Measurements from ENCODE around the gene BRF1.

Gene BRF1

DNA sequence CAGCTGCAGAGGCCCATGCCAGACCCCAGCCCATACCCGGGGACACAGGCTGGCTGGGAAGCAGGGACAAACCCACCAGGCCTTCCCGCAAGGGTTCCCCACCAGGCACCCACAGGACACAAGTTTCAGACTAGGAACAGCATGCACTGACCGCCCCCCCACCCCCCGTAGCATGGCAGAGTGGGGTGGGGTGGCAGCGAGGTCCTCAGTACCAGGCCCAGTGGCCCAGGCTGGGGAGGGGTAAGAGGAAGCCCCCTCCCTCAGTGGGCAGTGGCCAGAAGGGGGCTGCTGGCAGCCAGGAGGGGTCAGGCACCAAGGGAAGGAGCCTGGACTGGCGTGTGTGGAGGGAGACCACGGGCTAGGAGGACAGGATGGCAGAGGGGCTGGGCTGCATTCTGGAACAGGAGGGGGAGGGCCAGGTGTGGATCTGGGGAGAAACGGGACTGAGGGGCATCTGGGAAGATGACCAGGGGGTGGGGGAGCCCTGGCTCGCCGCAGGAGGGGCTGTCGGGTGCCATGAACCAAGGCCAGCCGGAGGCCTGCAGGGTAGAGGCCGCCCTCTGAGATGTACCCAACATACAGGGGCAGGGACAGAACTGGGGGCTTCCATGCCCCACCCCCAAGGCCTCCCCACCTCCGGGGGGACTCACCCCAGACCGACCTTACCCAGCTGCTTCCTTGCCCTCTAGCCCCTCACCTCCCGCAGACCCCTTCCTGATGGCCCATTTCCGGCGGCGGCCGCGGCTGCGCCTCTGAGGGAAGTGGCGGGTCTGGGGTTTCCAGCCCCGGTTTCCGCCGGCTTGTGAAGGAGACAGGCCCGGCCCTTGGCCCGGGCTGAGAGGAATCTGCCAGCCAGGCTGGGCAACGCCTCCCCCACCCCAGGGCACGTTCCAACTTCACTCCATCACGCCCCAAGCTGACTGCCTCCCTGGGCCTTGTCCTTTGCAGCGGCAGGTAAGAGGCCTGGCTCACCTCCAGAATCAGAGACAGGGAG is 126.6 kb downstream of the BRF1 start:
- no peak for DNase-seq (ENCODE audit: low read depth, low spot score)

GRCh38 chr14:105173145-105173544 is 127.7 kb downstream of the BRF1 start:
- DNase-seq (ENCODE audit: low read depth, low spot score), result no peak

DNA sequence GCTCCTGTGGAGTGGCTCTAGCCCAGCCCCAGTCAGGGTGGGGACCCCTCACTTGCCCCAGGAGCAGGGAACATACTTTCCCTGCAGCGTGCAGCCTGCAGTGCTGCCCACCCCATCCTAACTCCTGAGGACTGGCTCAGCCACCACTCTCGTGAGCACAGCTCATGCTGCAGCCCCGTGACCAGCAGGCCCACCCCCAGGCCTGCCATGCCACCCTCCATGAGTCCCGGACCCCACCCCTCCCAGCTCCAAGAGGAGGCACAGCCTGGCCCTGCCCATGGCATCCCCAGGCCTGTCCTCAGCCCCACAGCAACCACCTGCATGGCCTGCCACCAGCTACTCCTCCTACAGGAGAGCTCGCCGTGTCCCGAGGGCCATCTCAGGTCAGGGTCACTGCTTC is 128.3 kb downstream of the BRF1 start:
- no peak for DNase-seq (ENCODE audit: low read depth, low spot score)

DNA sequence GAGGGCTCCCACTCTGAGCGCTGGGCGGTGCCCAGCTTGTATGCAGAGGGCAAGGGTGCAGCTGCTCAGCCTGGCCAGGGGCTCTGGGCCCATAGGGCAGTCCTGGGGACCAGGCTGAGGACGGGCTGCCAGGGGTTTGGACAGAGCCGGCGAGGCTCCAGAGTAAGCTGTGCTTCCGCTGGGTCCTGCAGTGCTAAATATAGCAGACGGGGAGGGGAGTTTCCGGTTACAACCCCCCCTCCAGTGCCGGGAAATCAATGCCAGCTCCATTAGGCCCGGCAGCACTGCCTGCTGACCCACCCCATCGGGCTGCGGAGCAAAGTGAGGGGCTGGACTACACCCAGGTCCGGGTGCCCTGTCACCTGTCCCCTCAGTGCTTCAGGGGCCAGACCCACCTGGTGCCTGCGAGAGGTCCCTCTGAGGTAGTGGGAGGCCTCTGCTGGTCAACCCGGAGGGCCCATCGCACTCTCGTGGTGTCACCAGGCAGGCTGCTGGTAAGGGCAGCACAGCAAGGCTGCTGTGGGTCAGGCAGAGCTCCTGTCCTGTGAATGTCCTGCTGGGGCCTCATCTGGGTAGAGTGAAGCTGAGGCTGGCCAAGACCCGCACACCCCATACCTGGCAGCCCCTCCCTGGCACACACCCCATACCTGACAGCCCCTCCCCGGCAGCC is 129.7 kb downstream of the BRF1 start:
- no peak for DNase-seq (ENCODE audit: low read depth, low spot score)

- DNase-seq (ENCODE audit: low read depth, low spot score), result no peak
These were observed 130.8 kb downstream of the BRF1 start for GRCh38 chr14:105169776-105170655.

DNA sequence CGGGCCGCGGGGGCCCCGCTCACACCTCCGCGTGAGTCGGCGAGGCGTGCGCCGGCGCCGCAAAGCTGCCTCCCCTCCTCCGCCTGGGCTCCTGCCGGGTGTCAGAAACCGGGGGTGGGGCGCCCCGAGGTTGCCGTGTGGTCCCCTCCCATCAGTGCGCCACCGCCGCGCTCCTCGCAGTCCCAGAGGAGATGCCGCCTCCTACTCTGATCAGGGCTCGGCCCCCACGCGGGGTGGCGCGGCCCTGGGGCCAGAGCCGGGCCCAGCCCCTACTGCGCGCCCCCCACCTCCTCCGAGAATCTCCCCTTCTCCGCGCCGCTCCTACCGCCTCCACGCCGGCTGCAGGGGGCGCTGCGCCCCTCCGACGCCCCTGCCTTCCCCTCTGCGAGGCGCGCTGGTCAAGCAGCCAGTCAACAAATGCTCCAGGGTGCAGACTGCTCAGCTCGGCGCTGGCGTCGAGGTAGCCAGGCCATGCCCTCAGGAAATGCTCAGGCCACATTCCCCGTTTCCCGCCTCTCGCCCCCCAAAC is 131.8 kb downstream of the BRF1 start:
- DNase-seq (ENCODE audit: low read depth, low spot score), result peak; percentile 63

DNA sequence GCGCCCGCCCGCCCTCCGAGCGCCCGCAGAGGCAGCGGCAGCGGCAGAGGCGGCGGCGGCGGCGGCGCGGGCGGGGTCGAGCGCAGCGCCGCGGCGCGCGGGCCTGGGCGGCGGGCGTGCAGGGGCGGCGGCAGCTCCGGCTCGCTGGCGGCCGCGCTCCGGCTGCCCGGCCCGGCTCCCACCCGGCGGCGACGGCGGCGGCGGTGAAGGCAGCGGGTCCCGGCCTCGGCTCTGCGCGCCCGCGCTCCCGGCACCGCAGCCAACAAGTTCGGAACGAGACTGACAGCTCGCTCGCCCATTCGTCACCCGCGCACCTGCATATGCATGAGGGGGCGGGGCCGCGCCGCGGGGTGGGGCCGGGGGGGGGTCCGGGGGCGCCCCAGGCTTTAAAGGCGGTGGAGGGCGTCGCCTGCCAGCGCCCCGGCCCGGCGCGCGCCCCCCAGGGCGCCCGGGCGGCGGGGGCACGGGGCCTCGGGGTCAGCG is 132.3 kb downstream of the BRF1 start, which contains the start of gene JAG2:
Gene JAG2 (minus strand): TSS at position 281 of the 483 bp plus-strand sequence. CDS start 356 bp downstream, outside the sequence.
- DNase-seq (ENCODE audit: low read depth, low spot score), result no peak

- DNase-seq (ENCODE audit: low read depth, low spot score), result no peak
These were observed 132.7 kb downstream of the BRF1 start for GRCh38 chr14:105168093-105168420.

- DNase-seq (ENCODE audit: low read depth, low spot score), result no peak
These were observed 133.3 kb downstream of the BRF1 start for GRCh38 chr14:105167303-105168092.

DNA sequence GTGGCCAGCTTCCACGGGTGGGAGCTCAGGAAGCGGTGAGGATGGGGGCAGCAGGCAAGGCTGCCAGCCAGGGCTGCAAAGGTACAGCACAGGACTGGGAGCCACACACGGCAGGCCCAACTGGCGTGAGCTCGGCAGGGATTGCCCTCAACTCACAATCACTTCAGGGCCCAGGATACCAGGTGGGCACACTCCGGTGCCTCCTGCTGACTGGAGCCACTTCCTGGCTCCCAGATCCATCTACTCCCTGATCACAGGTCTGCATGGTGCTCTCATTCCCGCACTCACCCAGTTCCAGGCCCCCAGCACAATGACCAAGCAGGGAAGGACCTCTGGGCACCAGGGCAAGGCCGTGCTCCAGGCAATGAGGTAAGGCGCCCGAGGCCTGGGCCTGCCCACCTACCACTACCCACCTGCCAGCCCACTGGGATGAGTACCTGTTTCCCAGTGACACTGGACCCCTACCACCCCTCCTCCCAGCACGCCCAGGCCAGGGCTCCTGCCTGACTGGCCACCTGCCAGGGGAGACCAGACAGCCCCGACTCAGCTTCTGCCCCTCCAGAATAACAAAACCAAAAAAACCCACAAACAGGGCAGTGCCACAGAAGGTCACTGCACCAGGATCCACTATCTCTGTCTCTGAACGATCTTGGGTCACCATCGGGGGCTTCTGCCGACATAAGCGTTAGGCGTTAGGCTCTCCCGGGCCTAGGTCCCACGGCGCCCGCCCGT is 134.1 kb downstream of the BRF1 start:
- DNase-seq (ENCODE audit: low read depth, low spot score), result no peak

- DNase-seq (ENCODE audit: low read depth, low spot score), result no peak
These were observed 134.9 kb downstream of the BRF1 start for GRCh38 chr14:105165761-105166485.

- no peak for DNase-seq (ENCODE audit: low read depth, low spot score)
These were observed 135.6 kb downstream of the BRF1 start for GRCh38 chr14:105165134-105165704.

DNA sequence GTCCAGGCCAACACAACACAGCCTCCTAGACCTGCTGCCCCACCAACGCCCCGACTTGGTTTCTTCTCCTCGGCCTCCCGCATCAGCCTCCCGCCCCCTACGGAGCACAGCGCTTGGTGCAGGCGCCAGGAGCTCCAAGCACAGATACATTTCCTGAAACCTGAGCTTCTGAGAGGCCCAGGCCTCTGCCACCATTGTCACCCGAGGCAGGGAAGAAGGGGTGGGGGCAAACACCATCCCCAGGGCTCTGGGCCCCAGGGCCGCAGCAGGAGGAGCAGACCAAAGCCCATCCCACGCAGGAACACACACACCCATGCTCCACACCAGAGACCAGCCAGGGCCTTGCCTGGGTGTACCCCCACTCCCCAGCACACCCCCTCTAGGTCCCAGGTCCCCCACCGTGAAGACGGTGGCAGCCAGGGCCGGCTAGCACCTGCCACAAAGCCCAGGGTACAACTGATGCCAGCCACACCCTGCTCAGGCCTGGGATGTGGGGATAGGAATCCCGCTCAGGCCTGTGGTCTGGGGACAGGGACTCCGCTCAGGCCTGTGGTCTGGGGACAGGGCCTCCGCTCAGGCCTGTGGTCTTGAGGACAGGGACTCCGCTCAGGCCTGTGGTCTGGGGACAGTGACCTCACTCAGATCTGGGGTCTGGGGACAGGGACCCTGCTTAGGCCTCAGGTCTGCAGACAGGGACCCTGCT is 137.6 kb downstream of the BRF1 start:
- DNase-seq (ENCODE audit: low read depth, low spot score), result no peak

DNA sequence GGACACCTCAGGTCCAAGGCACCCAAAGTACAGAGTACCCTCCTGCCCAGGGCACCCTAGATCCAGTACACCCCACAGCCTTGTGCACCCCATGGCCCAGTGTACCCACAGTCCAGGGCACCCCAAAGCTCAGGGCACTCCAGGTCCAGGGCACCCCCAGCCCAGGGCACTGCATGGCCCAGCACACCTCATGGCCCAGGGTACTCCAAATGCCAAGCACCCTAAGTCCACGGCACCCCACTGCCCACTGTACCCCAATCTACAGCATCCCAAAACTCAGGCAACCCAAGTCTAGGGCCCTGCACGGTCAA is 138.2 kb downstream of the BRF1 start:
- no peak for DNase-seq (ENCODE audit: low read depth, low spot score)

- no peak for DNase-seq (ENCODE audit: low read depth, low spot score)
These were observed 138.7 kb downstream of the BRF1 start for GRCh38 chr14:105161964-105162668.

- DNase-seq (ENCODE audit: low read depth, low spot score), result no peak
These were observed 139.5 kb downstream of the BRF1 start for GRCh38 chr14:105161309-105161708.

GRCh38 chr14:105160776-105161175 is 140.0 kb downstream of the BRF1 start:
- DNase-seq (ENCODE audit: low read depth, low spot score), result no peak

- DNase-seq (ENCODE audit: low read depth, low spot score), result no peak
These were observed 141.5 kb downstream of the BRF1 start for GRCh38 chr14:105159344-105159743.
